Upper lobe of left lung (tissue), 4 donors: ENCODE data around the gene PER3.

Source experiments
- CTCF ChIP-seq, 6 experiments: fragments of 450-650 bp in 4 of 6; fragments of 200-600 bp in 2 of 6; sonication (generic) in 2 of 6; IDR thresholded peaks; one replicate each; pipeline ENCODE4 v1.5.1; 2016 to 2019; ENCODE audit warnings: antibody characterized with exemption in 6 of 6
- POLR2AphosphoS5 ChIP-seq, 2 donors: sonication (generic); formaldehyde crosslinking; IDR thresholded peaks; one replicate each; pipeline ENCODE4 v1.5.1; 2017; ENCODE audit warnings: antibody characterized with exemption in 2 of 2

- TF ChIP-seq CTCF (IDR thresholded peaks at IDR 0.05) (no peak), POLR2AphosphoS5 (IDR thresholded peaks at IDR 0.05) (no peak)
These were observed 3.1 kb upstream of the PER3 start for GRCh38 chr1:7780976-7781375.
